HG03064 (cell line): ENCODE measurements around the gene CA14.
"Not testable (repeated sequence)": the region's sequence is repeated elsewhere in the genome, so short reads cannot be mapped to it uniquely, and the experiment has no call there.

Experiments
- ATAC-seq: cut with Tn5 transposase; IDR thresholded peaks from one replicate; pipeline ENCODE4 v1.9.1; 2021; ENCODE audit warnings: low read depth; ENCODE audit not compliant: unreplicated experiment

CA14 gene

DNA sequence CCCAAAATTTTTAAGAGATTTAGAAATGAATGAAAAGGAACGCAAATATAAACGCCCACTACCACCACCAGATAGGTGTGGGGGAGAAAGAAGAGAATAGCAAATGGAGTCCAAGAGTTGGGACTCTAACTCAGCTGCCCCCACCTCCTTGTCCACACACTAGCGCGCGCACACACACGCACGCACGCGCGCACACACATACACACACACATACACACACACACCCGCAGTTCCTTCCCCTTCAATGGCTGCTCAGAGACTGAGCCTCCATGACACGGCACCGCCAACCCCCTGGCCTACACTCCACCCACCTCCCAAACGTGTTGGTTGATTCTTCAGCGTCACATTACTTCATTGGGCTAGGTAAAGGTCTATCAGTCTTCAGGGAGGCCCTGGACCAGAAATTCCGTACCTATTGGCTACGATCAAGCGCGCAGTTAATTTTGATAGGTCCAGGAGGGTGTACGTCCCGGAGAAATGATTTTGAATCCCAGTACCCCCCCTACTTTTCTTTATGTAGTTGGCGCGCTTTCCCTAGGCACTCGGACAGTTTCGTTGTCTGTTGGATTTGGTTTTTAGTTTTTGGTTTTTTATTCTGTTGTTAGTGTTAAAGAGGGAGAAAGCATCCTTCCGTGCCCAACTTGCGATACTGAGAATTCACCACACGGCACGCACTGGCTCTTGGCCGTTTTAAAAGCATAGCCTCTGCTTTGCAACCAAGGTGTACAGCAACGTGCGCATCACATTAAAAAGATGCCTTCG lies 21.5 kb upstream of the CA14 start, which contains the start of gene ANP32E:
TSS of gene ANP32E (minus strand) at position 261 of the 762 bp plus-strand sequence. CDS start 326 bp downstream, outside the sequence.
- ATAC-seq, result peak; percentile 64

DNA sequence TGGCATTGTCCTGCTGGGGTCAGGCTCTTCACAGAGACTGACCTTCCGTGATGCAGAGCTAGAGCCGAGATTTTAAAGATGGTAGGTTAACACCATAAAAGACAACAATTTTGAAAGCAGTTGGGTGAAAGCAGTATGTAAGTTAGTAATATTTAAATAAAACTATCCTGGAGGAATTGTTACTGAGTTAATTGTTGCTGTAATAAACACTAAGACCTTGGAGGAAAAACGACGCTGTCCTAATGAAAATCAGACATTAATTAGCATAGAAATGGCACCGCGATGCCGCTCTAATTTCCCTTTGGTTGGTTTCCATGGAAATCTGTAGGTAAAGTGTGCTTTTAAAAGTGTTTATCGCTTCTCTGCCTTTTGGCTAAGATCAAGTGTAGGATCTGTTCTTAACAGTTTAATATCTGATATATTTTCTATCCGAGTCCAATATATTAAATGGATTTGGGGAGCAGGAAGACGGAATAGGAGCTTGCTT lies 20.9 kb upstream of the CA14 start:
- ATAC-seq, result no peak

DNA sequence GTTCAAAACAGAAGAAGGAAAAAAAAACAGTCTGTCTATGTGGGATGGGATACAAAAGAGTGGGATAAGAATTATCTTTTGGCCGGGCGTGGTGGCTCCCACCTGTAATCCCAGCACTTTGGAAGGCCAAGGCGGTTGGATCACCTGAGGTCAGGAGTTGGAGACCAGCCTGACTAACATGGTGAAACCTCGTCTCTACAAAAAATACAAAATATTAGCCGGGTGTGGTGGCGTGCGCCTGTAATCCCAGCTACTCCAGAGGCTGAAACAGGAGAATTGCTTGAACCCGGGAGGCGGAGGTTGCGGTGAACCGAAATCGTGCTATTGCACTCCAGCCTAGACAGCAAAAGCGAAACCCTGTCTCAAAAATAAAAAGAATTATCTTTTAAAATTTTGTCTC lies 20.4 kb upstream of the CA14 start:
- not testable (repeated sequence) for ATAC-seq

DNA sequence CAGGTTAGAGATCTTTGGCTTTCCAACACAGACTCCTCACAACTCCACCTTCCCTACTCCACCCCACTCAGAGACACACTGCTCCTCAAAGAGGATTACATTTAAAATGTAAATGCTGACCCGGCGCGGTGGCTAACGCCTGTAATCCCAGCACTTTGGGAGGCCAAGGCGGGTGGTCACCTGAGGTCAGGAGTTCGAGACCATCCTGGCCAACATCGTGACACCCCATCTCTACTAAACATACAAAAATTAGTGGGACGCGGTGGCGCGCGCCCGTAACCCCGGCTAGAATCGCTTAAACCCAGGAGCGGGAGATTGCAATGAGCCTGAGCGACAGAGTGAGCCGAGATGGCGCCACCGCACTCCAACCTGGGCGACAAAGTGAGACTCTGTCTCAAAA lies 19.8 kb upstream of the CA14 start:
- ATAC-seq, result no peak

DNA sequence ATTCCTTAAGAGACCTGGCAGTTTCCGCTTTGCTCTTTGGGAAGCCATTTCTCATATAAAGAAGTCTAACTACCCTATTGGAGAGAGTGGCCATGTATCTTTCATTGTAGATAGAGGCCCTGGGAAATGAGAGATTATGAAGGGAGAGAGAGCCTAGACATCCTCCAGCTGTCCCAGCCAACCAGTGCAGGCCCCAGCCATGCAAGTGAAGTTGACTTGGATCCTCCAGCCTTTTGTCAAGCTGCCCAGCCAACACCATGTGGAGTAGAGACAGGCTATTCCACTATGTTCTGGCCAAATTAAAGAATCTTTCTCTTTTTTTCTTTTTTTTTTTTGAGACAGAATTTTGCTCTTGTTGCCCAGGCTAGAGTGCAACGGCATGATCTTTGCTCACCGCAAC lies 14.6 kb upstream of the CA14 start:
- no peak for ATAC-seq

DNA sequence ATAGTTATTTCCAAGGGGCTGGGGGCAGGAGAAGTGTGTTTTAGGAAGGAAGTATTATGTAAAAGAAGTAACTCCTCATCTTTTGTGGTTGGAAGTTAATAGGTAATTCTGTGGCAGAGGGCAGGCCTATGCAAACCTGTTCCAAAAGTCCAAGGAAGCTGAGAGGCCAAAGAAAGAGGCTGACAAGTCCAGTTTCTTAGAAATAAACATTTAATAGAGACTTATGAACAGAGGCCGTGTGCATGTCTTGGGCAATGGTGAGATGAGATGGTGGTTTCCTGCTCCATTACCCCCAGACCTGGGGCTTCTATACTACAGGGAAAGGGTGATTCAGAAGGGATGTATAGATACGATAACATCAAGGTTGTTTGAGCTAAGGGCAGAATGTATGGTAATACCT lies 7.6 kb upstream of the CA14 start:
- ATAC-seq, result no peak

DNA sequence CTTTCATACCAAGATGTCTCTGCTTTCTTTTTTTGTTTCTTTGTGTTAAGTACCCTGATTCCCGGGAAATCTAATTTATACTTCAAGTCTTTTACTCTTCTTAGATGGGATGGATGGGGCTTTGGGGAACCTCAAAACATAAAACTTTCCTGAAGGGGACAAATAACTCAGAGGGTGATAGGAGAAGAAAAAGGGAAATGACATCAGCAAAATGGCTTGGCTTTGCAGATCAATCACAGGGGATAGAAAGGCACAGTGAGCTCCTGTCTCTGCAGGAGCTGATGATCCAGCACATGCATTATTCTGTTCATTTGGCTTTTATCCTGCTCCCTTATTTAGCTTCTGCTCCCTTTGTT lies 1.4 kb upstream of the CA14 start:
- no peak for ATAC-seq

DNA sequence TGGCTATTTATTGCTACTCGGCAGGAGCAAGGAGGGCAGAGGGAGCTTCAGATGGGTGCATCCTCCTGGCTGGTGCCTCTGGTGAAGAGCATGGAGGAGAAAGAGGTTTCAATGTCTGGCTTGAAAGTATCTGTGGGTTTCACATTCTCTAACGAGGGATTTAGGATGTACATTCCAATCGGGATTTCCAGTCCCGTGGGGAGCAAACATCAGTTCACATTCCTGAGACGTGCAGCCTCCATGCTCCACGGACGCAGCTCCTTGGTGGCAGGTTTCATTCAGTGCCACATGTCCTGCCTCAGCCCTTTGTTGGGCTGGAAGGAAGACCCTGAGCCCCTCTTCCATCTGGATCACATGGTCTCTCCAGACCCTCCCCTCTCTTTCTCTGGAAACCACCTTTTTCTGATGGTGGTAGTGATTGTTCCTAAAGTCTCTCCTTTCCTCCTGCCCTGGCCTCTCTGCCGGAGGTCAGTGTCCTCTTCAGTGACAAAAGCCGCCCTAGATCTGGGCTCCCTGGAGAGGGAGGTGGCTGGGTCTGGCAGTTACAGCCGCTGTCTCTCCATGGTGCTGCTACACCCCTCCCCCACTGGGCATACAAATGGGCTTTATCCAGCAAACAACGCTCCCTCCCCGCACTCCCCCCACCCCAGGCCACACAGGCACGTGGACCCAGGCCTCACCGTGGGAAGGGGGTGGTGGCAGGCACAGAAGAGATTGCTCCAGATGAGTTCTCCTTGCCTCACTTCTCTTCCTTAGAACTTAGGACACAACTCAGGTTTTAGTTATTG lies 826 bp upstream of the CA14 start:
- ATAC-seq, result no peak

DNA sequence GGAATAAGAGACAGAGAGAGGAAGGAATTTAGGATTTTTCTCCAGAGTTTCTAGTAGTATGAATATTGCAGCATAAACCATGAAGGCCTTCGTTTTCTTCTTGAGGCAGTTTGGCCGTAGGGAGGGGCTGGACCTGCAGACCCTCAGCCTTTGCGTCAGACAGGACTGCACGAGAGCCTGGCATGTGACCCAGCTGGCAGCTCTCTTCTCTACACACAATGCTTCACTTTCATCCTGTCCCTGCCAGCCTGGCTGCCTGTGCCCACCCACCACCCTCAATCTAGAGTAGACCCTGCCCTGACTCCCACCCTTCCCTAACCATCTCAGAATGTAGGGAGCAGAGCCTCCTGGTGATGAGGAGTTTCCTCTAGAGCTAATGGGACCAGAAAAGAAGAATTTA lies 1.6 kb downstream of the CA14 start:
- no peak for ATAC-seq

DNA sequence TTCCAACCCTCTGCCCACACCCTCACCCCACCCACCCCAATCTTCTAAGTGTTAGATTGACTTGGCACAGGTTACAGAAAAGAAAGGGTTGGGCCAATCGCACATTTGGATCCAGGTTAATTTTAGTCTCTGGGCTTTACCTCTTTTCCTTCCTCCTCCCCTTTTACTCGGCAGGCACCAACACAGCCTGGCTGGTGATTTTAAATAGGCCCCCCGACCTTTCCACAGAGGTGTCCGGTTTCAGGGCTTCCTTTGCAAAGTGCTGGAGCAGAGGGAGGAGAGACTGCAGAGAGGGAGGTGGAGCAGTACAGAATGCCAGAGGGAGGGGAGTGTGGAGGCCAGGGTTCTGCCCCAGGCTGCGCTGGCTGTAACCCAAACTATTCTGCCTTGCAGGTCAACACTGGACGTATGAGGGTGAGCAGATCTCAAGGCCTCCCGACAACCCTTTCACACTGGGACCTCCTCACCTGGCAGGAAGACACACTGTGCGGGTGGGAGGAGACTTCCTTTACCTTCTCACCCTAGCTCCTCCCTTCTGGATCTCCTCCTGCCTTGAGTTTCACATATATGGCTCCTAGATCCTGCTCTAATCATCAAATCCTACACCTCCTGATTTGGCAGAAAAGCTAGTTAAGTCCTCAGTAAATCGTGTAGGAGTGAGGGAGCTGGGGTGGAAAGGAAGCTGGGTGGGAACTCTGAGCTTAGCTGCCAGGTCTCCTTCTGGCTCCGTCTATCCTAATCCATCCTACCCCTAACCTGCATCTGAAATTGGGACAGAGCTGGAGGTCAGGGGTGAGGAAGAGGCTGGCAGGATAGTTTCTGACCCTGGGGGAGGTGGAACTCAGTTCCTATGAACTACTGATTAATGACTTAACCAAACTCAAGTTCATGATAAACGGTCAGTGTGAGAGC lies 2.4 kb downstream of the CA14 start:
- no peak for ATAC-seq

DNA sequence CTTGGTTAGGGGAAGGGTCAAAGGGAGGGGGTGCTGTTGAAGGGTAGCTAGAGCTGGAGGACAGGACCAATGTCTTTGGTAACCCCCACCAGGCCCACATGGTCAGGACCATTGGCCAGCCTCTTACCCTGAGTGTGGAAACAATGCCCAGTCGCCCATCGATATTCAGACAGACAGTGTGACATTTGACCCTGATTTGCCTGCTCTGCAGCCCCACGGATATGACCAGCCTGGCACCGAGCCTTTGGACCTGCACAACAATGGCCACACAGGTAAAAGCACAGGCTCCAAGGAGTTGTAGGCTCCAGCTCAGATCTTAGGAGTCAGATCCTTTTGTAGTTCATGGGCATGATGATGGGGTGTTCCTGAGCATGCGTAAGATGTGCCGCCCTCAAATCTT lies 3.8 kb downstream of the CA14 start:
- ATAC-seq, result no peak

DNA sequence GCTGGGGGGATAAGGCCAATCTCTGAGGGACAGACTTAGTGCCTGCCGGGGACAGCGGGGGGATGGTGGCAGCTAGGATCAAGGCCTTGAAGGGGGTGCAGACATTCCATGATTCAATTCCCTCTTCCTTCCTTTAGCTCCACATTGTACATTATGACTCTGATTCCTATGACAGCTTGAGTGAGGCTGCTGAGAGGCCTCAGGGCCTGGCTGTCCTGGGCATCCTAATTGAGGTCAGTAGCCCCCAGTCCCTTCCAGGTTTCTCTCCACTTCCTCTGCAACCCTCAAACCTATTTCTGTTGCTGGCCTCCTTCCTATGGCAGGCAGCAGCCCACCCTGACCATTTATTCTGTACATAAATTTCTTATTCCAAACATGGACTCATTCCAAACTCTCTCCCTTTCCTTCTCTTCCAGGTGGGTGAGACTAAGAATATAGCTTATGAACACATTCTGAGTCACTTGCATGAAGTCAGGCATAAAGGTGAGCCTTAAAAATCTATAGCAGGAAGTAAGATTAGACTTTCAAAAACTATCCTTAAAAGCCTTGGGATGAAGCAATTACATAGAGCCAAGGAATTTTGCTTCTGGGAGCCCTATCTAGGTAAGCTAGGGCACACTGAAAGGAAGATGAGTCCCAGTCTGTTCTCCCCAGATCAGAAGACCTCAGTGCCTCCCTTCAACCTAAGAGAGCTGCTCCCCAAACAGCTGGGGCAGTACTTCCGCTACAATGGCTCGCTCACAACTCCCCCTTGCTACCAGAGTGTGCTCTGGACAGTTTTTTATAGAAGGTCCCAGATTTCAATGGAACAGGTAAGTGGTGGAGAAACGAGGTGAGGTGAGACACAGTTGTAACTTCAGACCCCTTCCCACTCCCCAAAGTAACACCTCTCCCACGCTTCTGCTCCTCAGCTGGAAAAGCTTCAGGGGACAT lies 5.1 kb downstream of the CA14 start:
- no peak for ATAC-seq

DNA sequence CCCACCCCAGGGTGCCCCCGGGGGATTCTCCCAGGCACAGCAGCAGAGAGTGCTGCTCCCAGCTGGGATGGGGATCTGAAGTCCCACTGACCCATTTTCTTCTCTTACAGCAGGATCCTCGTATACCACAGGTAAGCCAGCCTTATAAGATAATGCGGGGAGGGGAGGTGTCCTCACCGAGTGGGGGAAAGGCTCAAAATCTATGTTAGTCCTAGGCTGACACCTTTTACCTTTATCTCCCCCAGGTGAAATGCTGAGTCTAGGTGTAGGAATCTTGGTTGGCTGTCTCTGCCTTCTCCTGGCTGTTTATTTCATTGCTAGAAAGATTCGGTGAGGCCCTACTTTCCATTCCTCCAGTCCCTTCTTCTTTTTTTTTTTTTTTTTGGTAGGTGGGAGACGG lies 6.0 kb downstream of the CA14 start:
- ATAC-seq, result no peak

DNA sequence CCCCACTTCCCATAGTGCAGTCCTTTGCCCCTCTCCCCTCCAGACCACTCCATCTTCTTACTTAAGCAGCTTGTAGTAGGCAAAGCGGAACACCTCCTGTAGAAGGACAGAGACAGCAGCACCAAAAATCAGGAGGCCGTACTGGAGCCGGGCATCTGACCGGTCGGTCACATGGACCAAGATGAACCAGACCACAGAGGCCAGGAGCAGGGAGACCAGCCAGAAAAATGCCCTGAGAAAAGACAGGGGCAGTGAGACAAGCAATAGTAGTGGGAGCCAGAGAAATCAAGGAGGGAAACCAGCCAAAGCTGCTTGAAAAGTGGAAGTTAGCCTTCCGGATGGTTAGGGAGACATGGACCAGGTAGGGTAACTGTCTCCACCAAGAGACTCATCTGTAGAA lies 10.3 kb downstream of the CA14 start:
- ATAC-seq, result no peak

DNA sequence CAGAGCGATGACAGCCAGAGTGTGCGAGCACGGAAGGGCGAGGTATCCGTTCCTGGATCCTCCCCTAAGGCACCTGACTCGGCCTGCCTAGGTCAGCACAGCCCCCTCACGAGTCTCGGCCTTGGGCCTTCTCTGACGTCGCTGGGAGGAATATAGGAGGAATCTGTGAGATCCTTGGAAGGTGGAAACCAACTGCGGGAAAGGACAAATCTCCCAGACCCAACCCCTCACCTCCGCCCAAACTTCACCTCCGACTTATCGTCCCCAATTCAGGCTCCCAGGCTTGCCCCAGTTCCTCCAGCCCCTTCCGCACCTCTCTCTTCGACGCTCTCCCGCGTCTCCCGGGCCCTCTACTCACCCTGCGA lies 10.7 kb downstream of the CA14 start:
- no peak for ATAC-seq

DNA sequence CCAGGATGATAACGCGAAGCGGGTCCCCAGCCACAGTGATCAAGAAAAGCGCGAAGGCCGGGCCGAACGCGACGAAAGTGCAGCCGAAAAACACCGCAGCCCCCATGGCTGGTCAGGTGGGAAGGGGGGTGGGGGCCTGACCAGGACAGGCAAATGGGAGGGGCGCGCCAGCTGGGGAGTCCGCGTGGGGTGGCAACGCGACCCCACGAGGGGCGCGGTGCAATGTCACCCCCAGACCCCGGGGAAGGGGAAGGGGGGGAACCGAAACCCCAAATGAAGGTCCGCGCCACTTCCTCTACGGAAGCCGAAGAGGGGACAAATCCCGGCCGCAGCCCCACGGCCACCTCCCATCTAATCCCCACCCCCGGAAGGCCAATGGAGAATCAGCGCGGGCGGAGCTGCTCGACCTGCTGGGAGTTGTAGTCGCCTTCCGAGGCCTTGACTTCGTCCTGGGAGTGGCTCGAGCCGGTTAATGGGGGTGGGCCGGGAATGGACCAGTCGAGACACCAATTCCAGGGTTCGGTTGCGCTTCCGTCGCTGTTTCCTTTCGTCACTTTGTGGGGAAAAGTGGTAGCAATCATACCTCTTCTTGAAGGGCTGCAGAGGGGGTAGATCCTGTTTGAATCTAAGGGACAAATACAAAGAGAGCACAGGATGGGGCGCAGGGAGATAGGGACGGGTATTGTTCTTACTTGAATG lies 11.3 kb downstream of the CA14 start, which contains the start of gene APH1A:
TSS of gene APH1A (minus strand) at position 312 of the 699 bp plus-strand sequence. CDS start at position 106, 206 bp downstream.
- peak; percentile 74 for ATAC-seq

DNA sequence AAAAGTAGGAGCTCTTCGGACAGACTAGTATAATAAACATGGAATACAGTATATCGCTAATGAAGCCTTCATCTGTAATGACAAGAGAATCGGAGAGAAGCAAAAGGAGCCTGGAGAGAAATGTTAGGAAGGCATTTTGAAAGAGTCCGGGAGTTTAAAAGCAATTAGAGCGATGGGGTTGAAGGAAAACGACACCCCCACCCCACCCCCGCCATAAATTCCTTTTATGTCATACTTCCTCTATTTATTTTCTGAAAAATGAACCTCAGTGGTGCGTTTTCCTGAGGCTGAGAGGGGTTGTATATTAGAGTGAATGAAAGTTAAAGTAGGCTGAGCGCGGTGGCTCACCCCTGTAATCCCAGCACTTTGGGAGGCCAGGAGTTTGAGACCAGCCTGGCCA lies 11.9 kb downstream of the CA14 start:
- no peak for ATAC-seq

DNA sequence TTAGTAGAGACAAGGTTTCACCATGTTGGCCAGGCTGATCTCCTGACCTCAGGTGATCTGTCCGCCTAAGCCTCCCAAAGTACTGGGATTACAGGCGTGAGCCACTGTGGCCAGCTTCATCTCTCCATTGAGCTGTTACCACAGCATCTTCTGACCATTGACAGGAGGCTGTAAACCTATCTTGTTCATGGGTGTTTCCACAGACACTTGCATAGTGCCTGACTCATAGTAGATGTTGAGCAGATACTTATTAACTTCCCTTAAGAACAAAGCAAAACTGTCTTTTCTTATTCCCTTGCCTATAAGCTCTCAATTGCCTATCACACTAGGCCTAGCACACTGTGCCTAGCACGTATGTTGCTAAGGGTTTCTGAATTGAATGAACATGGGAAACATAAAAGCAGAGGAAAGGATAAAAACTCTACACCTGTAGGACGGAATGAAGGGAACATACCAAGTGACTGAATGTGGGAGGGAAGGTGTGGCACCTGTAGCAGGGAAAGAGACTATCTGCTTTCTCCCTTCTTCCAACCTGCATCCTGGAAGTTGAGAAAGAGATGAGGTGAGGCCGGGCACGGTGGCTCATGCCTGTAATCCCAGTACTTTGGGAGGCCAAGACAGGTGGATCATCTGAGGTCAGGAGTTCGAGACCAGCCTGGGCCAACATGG lies 13.9 kb downstream of the CA14 start:
- no peak for ATAC-seq

DNA sequence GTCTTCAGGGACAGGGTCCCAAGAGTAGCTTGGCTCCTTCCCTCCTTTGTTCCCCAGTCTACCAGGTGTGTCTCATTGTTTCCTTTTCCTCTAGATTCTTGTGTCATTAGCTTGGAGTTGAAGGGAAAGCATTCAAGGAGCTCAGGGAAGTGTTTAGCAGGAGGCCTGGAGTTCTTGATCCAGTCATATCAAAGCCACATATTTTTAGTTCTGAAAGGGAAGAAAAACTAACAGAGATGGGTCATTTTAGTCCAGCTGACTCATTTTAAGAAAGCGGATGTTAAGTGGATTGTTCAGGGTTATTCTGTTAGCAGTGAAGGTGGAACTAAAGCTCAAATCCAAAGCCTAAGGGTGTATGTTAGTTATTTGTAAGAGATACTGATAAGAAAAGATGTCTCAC lies 15.7 kb downstream of the CA14 start:
- ATAC-seq, result no peak
